IMR-90 (cell line): ENCODE results near the gene ALDH3A2. TPM values are rescaled to one million over a fixed set of nuclear protein-coding genes. Genes with fewer than 3 reads are reported as not detected.

ENCODE experiments used
- ATAC-seq: fragments of 200-7000 bp; cut with Tn5 transposase; 2 replicates; pipeline ENCODE4 v1.9.1; 2020; ENCODE audit warnings: low read depth, mild to moderate bottlenecking, moderate library complexity
- BruUV-seq: library from RNA; stranded (reverse); fragments of 400-500 nt; replicated peaks from 2 replicates; lab custom pipeline; 2021; lab: Mats Ljungman, UMichigan
- CTCF ChIA-PET: fragments of 300-600 bp; formaldehyde crosslinking; extraction: SDS; loops from one replicate; lab custom pipeline; 2021; ENCODE audit warnings: antibody characterized with exemption; lab: Yijun Ruan, JAX
- POLR2A ChIA-PET: fragments of 300-600 bp; sonication (Branson Sonifier 250); formaldehyde crosslinking; loops from one replicate; lab custom pipeline; 2022; ENCODE audit warnings: antibody characterized with exemption; ENCODE audit not compliant: unreplicated experiment; lab: Charles Lee
- DNase-seq: peaks from one replicate; pipeline ENCODE4 v3.0.0; 2013
- H2AFZ ChIP-seq: replicated peaks from 2 replicates; pipeline ENCODE3; 2013; ENCODE audit warnings: low read length, mild to moderate bottlenecking; ENCODE audit not compliant: poor library complexity
- H2AK5ac ChIP-seq: 2 replicates; pipeline ENCODE4 v1.6.1; 2013; ENCODE audit warnings: low read depth, low read length, inconsistent platforms
- H2AK9ac ChIP-seq: replicated peaks from 2 replicates; pipeline ENCODE3; 2013; ENCODE audit warnings: mild to moderate bottlenecking, low read depth, low read length, moderate library complexity; ENCODE audit not compliant: poor library complexity
- H2BK120ac ChIP-seq: 2 replicates; pipeline ENCODE4 v1.6.1; 2013; ENCODE audit warnings: low read depth, low read length, inconsistent platforms
- H2BK15ac ChIP-seq: 3 replicates; pipeline ENCODE4 v1.6.1; 2013; ENCODE audit warnings: low read depth, low read length, inconsistent platforms
- H2BK20ac ChIP-seq: 2 replicates; pipeline ENCODE4 v1.6.1; 2013; ENCODE audit warnings: low read depth, mild to moderate bottlenecking, inconsistent platforms, low read length, moderate library complexity
- H2BK5ac ChIP-seq: 2 replicates; pipeline ENCODE4 v1.6.1; 2013; ENCODE audit warnings: mild to moderate bottlenecking, low read depth, low read length, inconsistent platforms; ENCODE audit not compliant: poor library complexity, severe bottlenecking
- H3K14ac ChIP-seq: replicated peaks from 2 replicates; pipeline ENCODE4 v1.6.1; 2013; ENCODE audit warnings: low read depth, low read length, inconsistent platforms
- H3K18ac ChIP-seq: 2 replicates; pipeline ENCODE4 v1.6.1; 2013; ENCODE audit warnings: low read depth, low read length, control low read depth
- H3K23ac ChIP-seq: 2 replicates; pipeline ENCODE4 v1.6.1; 2013; ENCODE audit warnings: low read depth, low read length, inconsistent platforms
- H3K27ac ChIP-seq: 2 replicates; pipeline ENCODE4 v1.5.1; 2013; ENCODE audit warnings: mild to moderate bottlenecking, control low read depth, low read length; ENCODE audit not compliant: insufficient read depth
- H3K27me3 ChIP-seq: 2 replicates; pipeline ENCODE4 v1.6.1; 2013; ENCODE audit warnings: low read length; ENCODE audit not compliant: control insufficient read depth, insufficient read depth
- H3K36me3 ChIP-seq: 2 replicates; pipeline ENCODE4 v1.6.1; 2013; ENCODE audit warnings: low read length, mixed read lengths; ENCODE audit not compliant: control insufficient read depth, insufficient read depth
- H3K4ac ChIP-seq: 2 replicates; pipeline ENCODE4 v1.6.1; 2013; ENCODE audit warnings: low read depth, low read length, inconsistent platforms
- H3K4me1 ChIP-seq: 2 replicates; pipeline ENCODE4 v1.6.1; 2013; ENCODE audit warnings: low read length, mixed read lengths; ENCODE audit not compliant: control insufficient read depth, insufficient read depth
- H3K4me2 ChIP-seq: 2 replicates; pipeline ENCODE4 v1.6.1; 2013; ENCODE audit warnings: low read depth, mild to moderate bottlenecking, control low read depth, low read length, moderate library complexity
- H3K4me3 ChIP-seq: 2 replicates; pipeline ENCODE4 v1.5.1; 2013; ENCODE audit warnings: low read depth, mild to moderate bottlenecking, control low read depth, low read length, moderate library complexity; ENCODE audit not compliant: insufficient read depth
- H3K56ac ChIP-seq: 2 replicates; pipeline ENCODE4 v1.6.1; 2013; ENCODE audit warnings: low read length, inconsistent platforms; ENCODE audit not compliant: insufficient read depth; ENCODE audit errors: extremely low read depth
- H3K79me1 ChIP-seq, 2 experiments: 2 replicates each; pipeline ENCODE4 v1.6.1; 2013; ENCODE audit warnings: low read length in 2 of 2, inconsistent platforms in 1 of 2, low read depth in 1 of 2
- H3K9ac ChIP-seq: 2 replicates; pipeline ENCODE4 v1.6.1; 2013; ENCODE audit warnings: low read depth, low read length, control low read depth
- H3K9me1 ChIP-seq: 2 replicates; pipeline ENCODE4 v1.6.1; 2013; ENCODE audit warnings: low read length, inconsistent platforms; ENCODE audit not compliant: insufficient read depth
- H3K9me3 ChIP-seq: 2 replicates; pipeline ENCODE4 v1.6.1; 2013; ENCODE audit warnings: low read length; ENCODE audit not compliant: control insufficient read depth, insufficient read depth
- H4K20me1 ChIP-seq: 2 replicates; pipeline ENCODE4 v1.6.1; 2013; ENCODE audit warnings: low read length, inconsistent platforms; ENCODE audit not compliant: insufficient read depth
- H4K5ac ChIP-seq: 2 replicates; pipeline ENCODE4 v1.6.1; 2013; ENCODE audit warnings: mild to moderate bottlenecking, low read depth, low read length, control low read depth
- H4K8ac ChIP-seq, 2 experiments: 2 replicates each; pipeline ENCODE4 v1.6.1; 2013; ENCODE audit warnings: low read depth in 2 of 2, low read length in 2 of 2, control low read depth in 1 of 2, inconsistent platforms in 1 of 2
- H4K91ac ChIP-seq: 2 replicates; pipeline ENCODE4 v1.6.1; 2013; ENCODE audit warnings: low read depth, low read length, inconsistent platforms; ENCODE audit not compliant: insufficient read depth
- FOS ChIP-seq: fragments of 150-350 bp; IDR thresholded peaks from 2 replicates; pipeline ENCODE4 v1.6.1; 2016; ENCODE audit warnings: low read depth, low read length
- MXI1 ChIP-seq: IDR thresholded peaks from 2 replicates; pipeline ENCODE4 v1.6.1; 2012; ENCODE audit warnings: low read depth, mild to moderate bottlenecking, low read length, moderate library complexity, borderline replicate concordance
- NFE2L2 ChIP-seq: fragments of 150-350 bp; IDR thresholded peaks from 2 replicates; pipeline ENCODE4 v1.6.1; 2016; ENCODE audit warnings: low read depth, mild to moderate bottlenecking, low read length
- POLR2A ChIP-seq: IDR thresholded peaks from 2 replicates; pipeline ENCODE4 v1.6.1; 2012; ENCODE audit warnings: mild to moderate bottlenecking, low read depth, low read length
- RAD21 ChIP-seq: IDR thresholded peaks from 2 replicates; pipeline ENCODE4 v1.6.1; 2012; ENCODE audit warnings: low read length, improper control_type of control experiment
- WGBS, 2 experiments: methylation state at CpG; one replicate each; pipeline versions ENCODE4 v1.1.5 to v1.1.7; 2013; ENCODE audit warnings: missing lambda C conversion rate in 2 of 2; ENCODE audit not compliant: insufficient read length in 1 of 2; ENCODE audit errors: extremely low coverage in 2 of 2; 5-methylcytosine and 5-hydroxymethylcytosine counted together
- dilution Hi-C: fragments of 300-500 bp; cut with HindIII; formaldehyde crosslinking; loops from one replicate; pipeline ENCODE4 v1.14.3; 2018; ENCODE audit warnings: low sequenced_read_pairs; ENCODE audit not compliant: unreplicated experiment
- in situ Hi-C: fragments of 300-500 bp; cut with MboI; formaldehyde crosslinking; loops from 3 replicates; pipeline ENCODE4 v1.14.3; 2019; ENCODE audit warnings: low sequenced_read_pairs, inconsistent platforms, mixed read lengths
- intact Hi-C: fragments of 100-400 bp; cut with micrococcal nuclease; formaldehyde crosslinking; loops from 2 replicates; pipeline ENCODE4 v1.10.0; 2022
- polyA plus RNA-seq, 3 experiments: library from polyadenylated mRNA; depleted of rRNA; stranded (reverse); fragments of >200 nt; gene quantifications; 2 replicates each; pipeline ENCODE4 v1.2.3, GENCODE V29; 2012; ENCODE audit warnings: low replicate concordance in 1 of 3
- total RNA-seq: library from RNA; depleted of rRNA; stranded (reverse); fragments of >200 nt; gene quantifications from 2 replicates; pipeline ENCODE4 v1.2.3, GENCODE V29; 2012
- TF ChIP-seq, protein P1 (sequence below): fragments of 150-350 bp; IDR thresholded peaks from 2 replicates; pipeline ENCODE4 v1.6.1; 2017; ENCODE audit warnings: mild to moderate bottlenecking, antibody characterized with exemption, low read length, low read depth
- TF ChIP-seq, protein P2 (sequence below): fragments of 150-350 bp; IDR thresholded peaks from 2 replicates; pipeline ENCODE4 v1.6.1; 2016; ENCODE audit warnings: low read depth, mild to moderate bottlenecking, low read length, moderate library complexity, borderline replicate concordance

Gene ALDH3A2
- total and polyA plus RNA-seq, 2 of the 4 experiments (the other 2 are of a cell fraction), result 4.0 to 7.9 TPM

DNA sequence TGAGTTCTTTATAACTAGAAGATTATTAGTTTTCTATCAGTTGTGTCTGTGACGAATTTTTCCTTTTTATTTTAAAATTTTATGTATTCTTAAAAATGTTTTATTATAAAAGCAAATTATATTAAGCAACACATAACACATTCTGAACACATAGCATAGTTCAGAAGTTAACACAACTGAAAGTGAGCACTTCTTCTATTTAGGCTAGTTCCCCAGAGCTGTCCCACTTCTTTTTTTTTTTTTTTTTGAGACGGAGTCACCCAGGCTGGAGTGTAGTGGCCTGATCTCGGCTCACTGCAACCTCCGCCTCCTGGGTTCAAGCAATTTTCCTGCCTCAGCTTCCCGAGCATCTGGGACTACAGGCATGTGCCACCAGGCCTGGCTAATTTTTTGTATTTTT is 37.7 kb upstream of the ALDH3A2 start:
- no peaks in the 10 kb centered on the region for H4K20me1 ChIP-seq
- intact Hi-C loops (no loop called here), in situ Hi-C loops (no loop called here), dilution Hi-C loops (no loop called here)
- H3K4me3 ChIP-seq, result no peak overlapping the region
- no peaks in the 10 kb centered on the region for H3K9me1 ChIP-seq
- H3K9ac ChIP-seq, result no peak overlapping the region
- no peak overlapping the region for H3K18ac ChIP-seq
- H3K4ac ChIP-seq, result no peak overlapping the region
- no peak overlapping the region for H3K23ac ChIP-seq
- ATAC-seq (no peak), DNase-seq (no peak)
- BruUV-seq, result no TSS peak
- no peaks in the 10 kb centered on the region for H3K9me3 ChIP-seq
- CTCF ChIA-PET, result no interaction called here
- POLR2A ChIA-PET, result no interaction called here
- H3K4me2 ChIP-seq, result no peak overlapping the region
- H3K4me1 ChIP-seq, result no peaks in the 10 kb centered on the region; the same call in 1 of the 2 replicates
- no peak overlapping the region for H2AFZ ChIP-seq
- H3K27me3 ChIP-seq, result peaks cover 3% of the 10 kb centered on the region; the same call in 1 of the 2 replicates
- H3K27ac ChIP-seq, result no peak overlapping the region
- H2AK5ac ChIP-seq, result no peak overlapping the region
- no peaks in the 10 kb centered on the region for H3K36me3 ChIP-seq
- H2BK20ac ChIP-seq, result no peak overlapping the region
- H3K79me1 ChIP-seq, result no peaks in the 10 kb centered on the region
- no peak overlapping the region for H2BK5ac ChIP-seq
- no peak overlapping the region for H4K91ac ChIP-seq
- no peak overlapping the region for H3K14ac ChIP-seq
- no peak overlapping the region for H2BK15ac ChIP-seq
- TF ChIP-seq FOS (no peak), MXI1 (no peak), RAD21 (no peak), NFE2L2 (no peak), POLR2A (no peak)
- TF ChIP-seq, protein P1, sequence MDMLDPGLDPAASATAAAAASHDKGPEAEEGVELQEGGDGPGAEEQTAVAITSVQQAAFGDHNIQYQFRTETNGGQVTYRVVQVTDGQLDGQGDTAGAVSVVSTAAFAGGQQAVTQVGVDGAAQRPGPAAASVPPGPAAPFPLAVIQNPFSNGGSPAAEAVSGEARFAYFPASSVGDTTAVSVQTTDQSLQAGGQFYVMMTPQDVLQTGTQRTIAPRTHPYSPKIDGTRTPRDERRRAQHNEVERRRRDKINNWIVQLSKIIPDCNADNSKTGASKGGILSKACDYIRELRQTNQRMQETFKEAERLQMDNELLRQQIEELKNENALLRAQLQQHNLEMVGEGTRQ, result no peak
- TF ChIP-seq, protein P2, sequence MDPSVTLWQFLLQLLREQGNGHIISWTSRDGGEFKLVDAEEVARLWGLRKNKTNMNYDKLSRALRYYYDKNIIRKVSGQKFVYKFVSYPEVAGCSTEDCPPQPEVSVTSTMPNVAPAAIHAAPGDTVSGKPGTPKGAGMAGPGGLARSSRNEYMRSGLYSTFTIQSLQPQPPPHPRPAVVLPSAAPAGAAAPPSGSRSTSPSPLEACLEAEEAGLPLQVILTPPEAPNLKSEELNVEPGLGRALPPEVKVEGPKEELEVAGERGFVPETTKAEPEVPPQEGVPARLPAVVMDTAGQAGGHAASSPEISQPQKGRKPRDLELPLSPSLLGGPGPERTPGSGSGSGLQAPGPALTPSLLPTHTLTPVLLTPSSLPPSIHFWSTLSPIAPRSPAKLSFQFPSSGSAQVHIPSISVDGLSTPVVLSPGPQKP, result no peak
- no peak overlapping the region for H2AK9ac ChIP-seq
- H2BK120ac ChIP-seq, result no peak overlapping the region
- H4K5ac ChIP-seq, result no peak overlapping the region
- H4K8ac ChIP-seq, result no peak overlapping the region
- no peak overlapping the region for H3K56ac ChIP-seq
- no CpG with 5 or more reads among the region's 5 CpGs for WGBS, 2 experiments
